Tibial nerve (tissue), 4 donors: ENCODE results near the gene SMAP1. TPM values are rescaled to one million over a fixed set of nuclear protein-coding genes. Genes with fewer than 3 reads are reported as not detected.
A peak's percentile ranks its signal among the peaks of the same experiment; 100 is the strongest.

Source experiments
- DNase-seq, 2 donors: peaks; one replicate each; pipeline ENCODE4 v3.0.0-alpha.2; 2019; ENCODE audit warnings: low spot score in 2 of 2
- H3K27ac ChIP-seq, 4 donors: fragments of 200-600 bp; sonication (generic) in 3 of 4; one replicate each; pipeline ENCODE4 v1.5.1; 2017 to 2019; ENCODE audit warnings: mild to moderate bottlenecking in 1 of 4
- H3K27me3 ChIP-seq, 2 donors: fragments of 200-600 bp; sonication (generic) in 1 of 2; one replicate each; pipeline versions ENCODE4 v1.5.1 to v1.6.0; 2017 to 2019
- H3K36me3 ChIP-seq, 3 donors: fragments of 200-600 bp; sonication (generic); one replicate each; pipeline ENCODE4 v1.5.1; 2018 to 2019
- H3K4me1 ChIP-seq, 4 donors: fragments of 200-600 bp; sonication (generic) in 3 of 4; one replicate each; pipeline ENCODE4 v1.5.1; 2017 to 2019
- H3K4me3 ChIP-seq, 4 donors: fragments of 200-600 bp; sonication (generic) in 3 of 4; one replicate each; pipeline ENCODE4 v1.5.1; 2017 to 2019; ENCODE audit warnings: mild to moderate bottlenecking in 1 of 4, moderate library complexity in 1 of 4
- H3K9me3 ChIP-seq, 4 donors: fragments of 200-600 bp; sonication (generic) in 3 of 4; one replicate each; pipeline ENCODE4 v1.5.1; 2017 to 2019
- EP300 ChIP-seq, 2 donors: sonication (generic); formaldehyde crosslinking; IDR thresholded peaks; one replicate each; pipeline ENCODE4 v1.6.1; 2017; ENCODE audit warnings: antibody characterized with exemption in 2 of 2, mild to moderate bottlenecking in 1 of 2
- POLR2A ChIP-seq, 2 donors: fragments of 450-650 bp; IDR thresholded peaks; one replicate each; pipeline ENCODE4 v1.6.1; 2017; ENCODE audit warnings: antibody characterized with exemption in 2 of 2, mild to moderate bottlenecking in 2 of 2, moderate library complexity in 2 of 2
- WGBS, 2 donors: methylation state at CpG; one replicate each; pipeline ENCODE4 v1.1.5; 2018; 5-methylcytosine and 5-hydroxymethylcytosine counted together
- total RNA-seq, 4 donors: library from RNA; depleted of rRNA; stranded (reverse); fragments of >200 nt; gene quantifications; one replicate each; pipeline ENCODE4 v1.1.0, GENCODE V29; 2016
- TF ChIP-seq, protein P1 (sequence below), 5 experiments: fragments of 200-600 bp in 3 of 5; fragments of 450-650 bp in 2 of 5; sonication (generic) in 3 of 5; IDR thresholded peaks; one replicate each; pipeline ENCODE4 v1.5.1; 2016 to 2019; ENCODE audit warnings: antibody characterized with exemption in 5 of 5, mild to moderate bottlenecking in 3 of 5, moderate library complexity in 2 of 5

The SMAP1 gene
- total RNA-seq, 4 donors from 2014 or later = 18.0 to 21.6 (median 20.2) TPM

DNA sequence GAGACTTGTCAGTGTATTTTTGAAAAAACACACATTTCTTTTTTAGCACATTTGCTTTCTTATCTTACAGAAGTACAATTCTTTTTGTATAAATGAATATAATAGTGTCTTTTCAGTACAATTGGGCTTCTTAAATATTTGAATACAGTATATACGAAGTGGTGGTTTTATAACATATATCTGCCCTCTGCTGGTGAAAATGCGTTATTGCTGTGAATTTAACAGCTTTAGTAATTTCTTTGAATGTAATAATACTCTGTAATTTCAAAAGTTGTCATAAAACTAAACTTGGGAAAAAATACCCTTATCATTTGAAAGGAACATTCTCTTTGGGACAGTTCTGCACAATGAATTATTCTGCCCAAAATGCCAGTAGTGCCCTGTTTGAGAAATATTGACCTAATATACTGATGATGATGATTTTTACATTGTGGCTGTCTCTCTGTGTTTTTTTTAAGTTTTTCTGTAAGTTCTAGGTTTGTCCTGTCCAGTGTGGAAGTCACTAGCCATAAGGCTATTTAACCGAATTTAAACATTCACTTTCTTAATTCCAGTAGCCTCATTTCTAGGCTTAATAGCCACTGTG, 19.0 kb downstream of the SMAP1 start:
- Histone ChIP-seq H3K27ac (no peak overlapping the region), H3K4me1 (peaks cover 0 to 29% (median 10%) of the 10 kb centered on the region in 4 donors), H3K27me3 (no peaks in the 10 kb centered on the region), H3K9me3 (peaks cover 0 to 6% (median 0%) of the 10 kb centered on the region in 4 donors), H3K36me3 (no peaks in the 10 kb centered on the region), H3K4me3 (no peak overlapping the region)
- peak in 1 of 2 donors; percentile 24 for DNase-seq
- WGBS, 2 donors = 12 to 14% methylated on average over 3 of the region's 3 CpGs
- TF ChIP-seq POLR2A (IDR thresholded peaks at IDR 0.05) = no peak
- TF ChIP-seq EP300 (IDR thresholded peaks at IDR 0.05) = no peak
- TF ChIP-seq, protein P1, sequence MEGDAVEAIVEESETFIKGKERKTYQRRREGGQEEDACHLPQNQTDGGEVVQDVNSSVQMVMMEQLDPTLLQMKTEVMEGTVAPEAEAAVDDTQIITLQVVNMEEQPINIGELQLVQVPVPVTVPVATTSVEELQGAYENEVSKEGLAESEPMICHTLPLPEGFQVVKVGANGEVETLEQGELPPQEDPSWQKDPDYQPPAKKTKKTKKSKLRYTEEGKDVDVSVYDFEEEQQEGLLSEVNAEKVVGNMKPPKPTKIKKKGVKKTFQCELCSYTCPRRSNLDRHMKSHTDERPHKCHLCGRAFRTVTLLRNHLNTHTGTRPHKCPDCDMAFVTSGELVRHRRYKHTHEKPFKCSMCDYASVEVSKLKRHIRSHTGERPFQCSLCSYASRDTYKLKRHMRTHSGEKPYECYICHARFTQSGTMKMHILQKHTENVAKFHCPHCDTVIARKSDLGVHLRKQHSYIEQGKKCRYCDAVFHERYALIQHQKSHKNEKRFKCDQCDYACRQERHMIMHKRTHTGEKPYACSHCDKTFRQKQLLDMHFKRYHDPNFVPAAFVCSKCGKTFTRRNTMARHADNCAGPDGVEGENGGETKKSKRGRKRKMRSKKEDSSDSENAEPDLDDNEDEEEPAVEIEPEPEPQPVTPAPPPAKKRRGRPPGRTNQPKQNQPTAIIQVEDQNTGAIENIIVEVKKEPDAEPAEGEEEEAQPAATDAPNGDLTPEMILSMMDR (IDR thresholded peaks at IDR 0.05) = peak; percentile 55 to 82 (median 71)

DNA sequence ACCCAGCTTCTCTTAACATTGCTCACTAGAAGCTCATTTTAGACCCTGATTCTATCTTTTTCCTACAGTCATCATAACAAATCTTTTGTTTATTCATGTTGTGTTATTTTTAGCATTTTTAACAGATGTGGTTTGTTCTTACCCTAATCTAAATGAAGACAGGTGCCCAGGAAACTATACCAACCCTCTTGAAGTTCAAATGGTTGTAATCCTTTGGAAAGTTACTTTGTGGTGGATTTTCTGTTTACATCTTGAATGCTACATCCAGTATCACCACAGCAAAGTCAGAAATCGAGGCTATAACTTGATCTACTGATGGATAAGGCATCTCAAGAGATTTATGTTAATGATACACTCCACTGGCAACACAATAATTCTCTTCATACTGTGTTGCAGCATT, 26.2 kb downstream of the SMAP1 start:
- Histone ChIP-seq H3K4me3 (no peak overlapping the region), H3K4me1 (no peaks in the 10 kb centered on the region), H3K9me3 (peaks cover 0 to 15% (median 0%) of the 10 kb centered on the region in 4 donors), H3K27me3 (no peaks in the 10 kb centered on the region), H3K27ac (no peak overlapping the region), H3K36me3 (peaks cover 0 to 1% (median 0%) of the 10 kb centered on the region in 3 donors)
- TF ChIP-seq POLR2A (IDR thresholded peaks at IDR 0.05) = no peak
- TF ChIP-seq, protein P1 (IDR thresholded peaks at IDR 0.05) = no peak
- no peak for DNase-seq
- WGBS, 2 donors = 82 to 95% methylated on average over 1 of the region's 1 CpG

DNA sequence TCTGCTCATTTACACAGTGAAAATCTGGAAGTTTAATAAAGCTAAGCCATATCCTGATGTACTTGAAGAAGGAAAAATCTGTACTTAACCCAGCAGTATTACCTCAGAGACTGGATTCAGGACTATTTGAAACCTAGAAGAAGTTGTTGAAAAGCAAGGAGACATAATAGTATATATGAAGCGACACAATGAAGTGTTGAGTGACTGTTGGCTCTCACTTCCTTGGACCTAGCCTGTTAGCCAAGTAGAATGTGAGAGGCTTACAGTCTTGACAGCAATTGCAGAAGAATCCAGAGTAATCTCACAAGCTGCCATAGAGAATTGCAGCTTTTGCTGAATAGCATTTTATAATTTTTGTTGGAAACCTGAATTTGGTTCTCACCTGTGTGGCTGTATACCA, 26.7 kb downstream of the SMAP1 start:
- peaks cover 0 to 15% (median 0%) of the 10 kb centered on the region in 4 donors for H3K9me3 ChIP-seq
- peaks cover 0 to 6% (median 0%) of the 10 kb centered on the region in 3 donors for H3K36me3 ChIP-seq
- H3K4me1 ChIP-seq = no peaks in the 10 kb centered on the region
- no peak overlapping the region for H3K4me3 ChIP-seq
- TF ChIP-seq, protein P1 (IDR thresholded peaks at IDR 0.05) = no peak
- TF ChIP-seq POLR2A (IDR thresholded peaks at IDR 0.05) (no peak), EP300 (IDR thresholded peaks at IDR 0.05) (no peak)
- no peak for DNase-seq
- no peak overlapping the region for H3K27ac ChIP-seq
- H3K27me3 ChIP-seq = no peaks in the 10 kb centered on the region
- 97 to 98% methylated on average over 1 of the region's 1 CpG for WGBS, 2 donors

DNA sequence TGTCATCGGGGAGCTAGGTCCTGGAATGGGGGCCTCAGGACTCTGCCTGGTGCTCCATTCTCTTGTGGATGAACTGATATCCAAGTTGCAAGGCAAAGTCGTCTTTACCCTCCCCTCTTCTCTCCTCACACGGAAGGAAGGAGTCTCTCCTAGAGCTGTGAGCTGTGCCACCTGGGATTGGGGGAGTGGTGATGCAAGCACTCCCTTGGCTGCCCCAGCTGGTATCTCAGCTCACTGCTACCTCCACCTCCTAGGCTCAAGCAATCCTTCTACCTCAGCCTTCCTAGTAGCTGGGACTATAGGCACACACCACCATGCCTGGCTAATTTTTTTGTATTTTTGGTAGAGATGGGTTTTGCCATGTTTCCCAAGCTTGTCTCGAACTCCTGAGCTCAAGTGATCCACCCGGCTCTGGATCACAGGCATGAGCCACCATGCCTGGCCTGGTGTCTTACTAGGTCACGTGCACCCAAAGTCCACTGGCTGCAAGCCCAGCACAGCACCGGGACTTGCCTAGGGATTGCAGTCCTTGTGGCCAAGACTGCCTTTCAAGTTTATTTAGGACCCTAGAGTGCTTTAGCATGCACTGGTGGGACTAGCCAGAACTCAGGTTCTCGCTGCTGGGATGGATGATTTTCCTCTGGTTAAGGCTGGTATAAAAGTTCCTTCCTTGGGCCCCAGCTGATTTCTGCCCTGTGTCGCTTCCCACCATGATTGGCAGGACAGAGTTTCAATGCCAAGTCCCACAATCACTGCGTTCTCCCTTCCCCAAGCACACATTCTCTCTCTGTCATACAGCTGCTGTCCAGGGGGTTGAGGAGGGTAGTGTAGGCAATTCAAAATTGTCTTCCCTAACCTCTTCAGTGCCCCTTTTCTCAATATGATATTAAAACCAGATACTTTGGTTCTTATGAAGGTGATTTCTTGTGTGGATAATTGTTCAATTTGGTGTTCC, 33.5 kb downstream of the SMAP1 start:
- no peak overlapping the region for H3K27ac ChIP-seq
- 87 to 89% methylated on average over 9 to 10 of the region's 10 CpGs for WGBS, 2 donors
- no peak overlapping the region for H3K4me3 ChIP-seq
- no peaks in the 10 kb centered on the region for H3K27me3 ChIP-seq
- no peaks in the 10 kb centered on the region for H3K9me3 ChIP-seq
- TF ChIP-seq POLR2A (IDR thresholded peaks at IDR 0.05) (no peak), EP300 (IDR thresholded peaks at IDR 0.05) (no peak)
- TF ChIP-seq, protein P1 (IDR thresholded peaks at IDR 0.05) = no peak
- H3K4me1 ChIP-seq = peaks cover 0 to 20% (median 0%) of the 10 kb centered on the region in 4 donors
- DNase-seq = no peak
- H3K36me3 ChIP-seq = peaks cover 0 to 19% (median 0%) of the 10 kb centered on the region in 3 donors

DNA sequence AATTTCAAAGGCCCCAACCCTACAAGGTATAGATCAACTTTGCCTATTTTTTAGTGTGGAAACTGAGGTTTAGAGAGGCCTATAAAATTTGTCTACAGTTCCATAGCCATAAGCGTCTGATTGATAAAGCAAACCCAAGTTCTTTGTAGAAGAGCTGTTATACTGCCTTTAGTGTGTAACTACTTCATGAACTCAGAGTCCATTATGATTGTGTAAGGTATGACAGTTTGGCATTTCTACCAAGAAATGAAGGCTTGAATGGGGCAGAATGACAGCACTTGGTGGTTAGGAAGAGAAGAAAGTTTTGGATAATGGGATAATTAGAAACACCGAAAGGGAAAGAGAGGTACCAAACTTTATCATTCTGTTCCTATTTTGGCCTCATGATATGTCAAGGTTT, 38.1 kb downstream of the SMAP1 start:
- TF ChIP-seq, protein P1 (IDR thresholded peaks at IDR 0.05) = no peak
- TF ChIP-seq POLR2A (IDR thresholded peaks at IDR 0.05) = no peak
- no peak for TF ChIP-seq EP300 (IDR thresholded peaks at IDR 0.05)
- peaks cover 0 to 4% (median 0%) of the 10 kb centered on the region in 4 donors for H3K9me3 ChIP-seq
- 92 to 93% methylated on average over 2 of the region's 2 CpGs for WGBS, 2 donors

More for the DNA sequence above, 38.1 kb downstream of the SMAP1 start:
- Histone ChIP-seq H3K27me3 (no peaks in the 10 kb centered on the region), H3K4me1 (peaks cover 0 to 27% (median 0%) of the 10 kb centered on the region in 4 donors), H3K27ac (no peak overlapping the region), H3K4me3 (no peak overlapping the region), H3K36me3 (peaks cover 0 to 3% (median 0%) of the 10 kb centered on the region in 3 donors)
- DNase-seq = no peak
